ENCODE data around the gene CEP72. TPM values are rescaled to one million over a fixed set of nuclear protein-coding genes. Genes with fewer than 3 reads are reported as not detected.

Gene CEP72
- total RNA-seq, 1 donor from 2014 or later = 6.8 TPM

GRCh38 chr5:568809-569208 lies 43.3 kb upstream of the CEP72 start:
- FAIRE-seq (no peak), DNase-seq (ENCODE audit: low read depth) (no peak)
- peaks cover 4% of the 10 kb centered on the region for H3K27me3 ChIP-seq (ENCODE audit: control insufficient read depth, insufficient read depth, low read length)
- H3K36me3 ChIP-seq (ENCODE audit: control insufficient read depth, insufficient read depth, low read length) = no peaks in the 10 kb centered on the region
- no peak for TF ChIP-seq CTCF (IDR thresholded peaks at IDR 0.05; ENCODE audit: insufficient read depth, low read length, severe bottlenecking)
- H3K4me3 ChIP-seq (ENCODE audit: low read depth, low read length) = no peak overlapping the region

- peaks cover 4% of the 10 kb centered on the region for H3K27me3 ChIP-seq (ENCODE audit: control insufficient read depth, insufficient read depth, low read length)
- no peak for DNase-seq (ENCODE audit: low read depth)
- TF ChIP-seq CTCF (IDR thresholded peaks at IDR 0.05; ENCODE audit: insufficient read depth, low read length, severe bottlenecking) = no peak
- FAIRE-seq = no peak
- H3K4me3 ChIP-seq (ENCODE audit: low read depth, low read length) = no peak overlapping the region
- H3K36me3 ChIP-seq (ENCODE audit: control insufficient read depth, insufficient read depth, low read length) = no peaks in the 10 kb centered on the region
These were observed 42.7 kb upstream of the CEP72 start for GRCh38 chr5:569358-569867.

GRCh38 chr5:569868-570361 lies 42.2 kb upstream of the CEP72 start:
- H3K4me3 ChIP-seq (ENCODE audit: low read depth, low read length) = no peak overlapping the region
- no peak for FAIRE-seq
- H3K36me3 ChIP-seq (ENCODE audit: control insufficient read depth, insufficient read depth, low read length) = no peaks in the 10 kb centered on the region
- TF ChIP-seq CTCF (IDR thresholded peaks at IDR 0.05; ENCODE audit: insufficient read depth, low read length, severe bottlenecking) = no peak
- H3K27me3 ChIP-seq (ENCODE audit: control insufficient read depth, insufficient read depth, low read length) = peaks cover 4% of the 10 kb centered on the region
- DNase-seq (ENCODE audit: low read depth) = no peak

- Histone ChIP-seq H3K36me3 (ENCODE audit: control insufficient read depth, insufficient read depth, low read length) (no peaks in the 10 kb centered on the region), H3K27me3 (ENCODE audit: control insufficient read depth, insufficient read depth, low read length) (peaks cover 4% of the 10 kb centered on the region), H3K4me3 (ENCODE audit: low read depth, low read length) (no peak overlapping the region)
- TF ChIP-seq CTCF (IDR thresholded peaks at IDR 0.05; ENCODE audit: insufficient read depth, low read length, severe bottlenecking) = no peak
- DNase-seq (ENCODE audit: low read depth) = no peak
- FAIRE-seq = no peak
These were observed 41.7 kb upstream of the CEP72 start for GRCh38 chr5:570446-570845.

- TF ChIP-seq CTCF (IDR thresholded peaks at IDR 0.05; ENCODE audit: insufficient read depth, low read length, severe bottlenecking) = no peak
- H3K4me3 ChIP-seq (ENCODE audit: low read depth, low read length) = no peak overlapping the region
- DNase-seq (ENCODE audit: low read depth) = no peak
- H3K27me3 ChIP-seq (ENCODE audit: control insufficient read depth, insufficient read depth, low read length) = peaks cover 4% of the 10 kb centered on the region
- no peak for FAIRE-seq
- no peaks in the 10 kb centered on the region for H3K36me3 ChIP-seq (ENCODE audit: control insufficient read depth, insufficient read depth, low read length)
These were observed 41.3 kb upstream of the CEP72 start for GRCh38 chr5:570886-571285.

GRCh38 chr5:571791-572190 lies 40.3 kb upstream of the CEP72 start:
- Histone ChIP-seq H3K36me3 (ENCODE audit: control insufficient read depth, insufficient read depth, low read length) (no peaks in the 10 kb centered on the region), H3K27me3 (ENCODE audit: control insufficient read depth, insufficient read depth, low read length) (peaks cover 4% of the 10 kb centered on the region), H3K4me3 (ENCODE audit: low read depth, low read length) (no peak overlapping the region)
- FAIRE-seq (no peak), DNase-seq (ENCODE audit: low read depth) (no peak)
- TF ChIP-seq CTCF (IDR thresholded peaks at IDR 0.05; ENCODE audit: insufficient read depth, low read length, severe bottlenecking) = no peak

All from bronchial epithelial cell (primary cell).